GM21576 (cell line): Measurements from ENCODE around the gene APOBR.
"Not testable (repeated sequence)": the region's sequence is repeated elsewhere in the genome, so short reads cannot be mapped to it uniquely, and the experiment has no call there.

ENCODE experiments used
- ATAC-seq: cut with Tn5 transposase; IDR thresholded peaks from one replicate; pipeline ENCODE4 v1.9.1; 2021; ENCODE audit warnings: mild to moderate bottlenecking, moderate library complexity; ENCODE audit not compliant: unreplicated experiment

Gene APOBR, protein sequence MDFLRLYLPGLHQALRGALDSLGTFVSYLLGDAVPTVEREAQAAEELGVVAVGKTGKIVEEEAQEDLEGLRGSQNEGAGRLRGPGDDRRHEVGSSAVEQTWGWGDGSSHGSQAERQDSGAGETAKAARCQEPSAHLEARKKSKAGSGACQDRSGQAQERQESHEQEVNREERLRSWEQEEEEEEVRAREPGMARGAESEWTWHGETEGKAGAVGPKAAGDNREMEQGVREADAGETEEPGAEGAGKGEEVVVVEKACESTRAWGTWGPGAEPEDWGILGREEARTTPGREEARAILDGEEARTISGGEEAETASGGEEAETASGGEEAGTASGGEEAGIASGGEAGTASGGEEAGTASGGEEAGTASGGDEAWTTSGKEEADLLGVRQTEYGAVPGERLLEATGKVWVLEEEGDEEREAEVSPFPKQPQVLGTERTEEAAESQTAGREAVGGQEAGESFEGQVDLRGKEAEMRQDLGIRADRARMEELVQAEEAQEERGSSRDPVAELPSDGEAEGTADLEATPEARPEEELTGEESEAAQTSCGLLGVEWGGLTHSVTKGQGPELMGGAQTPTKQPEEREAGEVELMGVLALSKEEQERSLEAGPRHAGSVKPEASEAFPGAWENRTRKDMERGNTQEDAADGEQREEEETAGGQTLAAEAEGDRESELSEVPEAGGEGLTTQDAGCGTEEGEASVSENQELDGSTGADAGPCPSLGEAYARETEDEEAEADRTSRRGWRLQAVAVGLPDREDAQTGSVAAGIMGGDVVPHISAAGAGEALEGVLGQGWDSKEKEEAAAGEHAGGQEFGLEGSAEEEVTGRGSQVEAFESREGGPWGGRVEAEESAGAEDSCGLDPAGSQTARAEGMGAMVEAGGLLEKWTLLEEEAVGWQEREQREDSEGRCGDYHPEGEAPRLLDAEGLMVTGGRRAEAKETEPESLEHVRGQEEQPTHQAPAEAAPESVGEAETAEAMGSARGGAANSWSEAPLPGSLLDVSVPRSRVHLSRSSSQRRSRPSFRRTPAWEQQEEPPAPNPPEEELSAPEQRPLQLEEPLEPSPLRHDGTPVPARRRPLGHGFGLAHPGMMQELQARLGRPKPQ

DNA sequence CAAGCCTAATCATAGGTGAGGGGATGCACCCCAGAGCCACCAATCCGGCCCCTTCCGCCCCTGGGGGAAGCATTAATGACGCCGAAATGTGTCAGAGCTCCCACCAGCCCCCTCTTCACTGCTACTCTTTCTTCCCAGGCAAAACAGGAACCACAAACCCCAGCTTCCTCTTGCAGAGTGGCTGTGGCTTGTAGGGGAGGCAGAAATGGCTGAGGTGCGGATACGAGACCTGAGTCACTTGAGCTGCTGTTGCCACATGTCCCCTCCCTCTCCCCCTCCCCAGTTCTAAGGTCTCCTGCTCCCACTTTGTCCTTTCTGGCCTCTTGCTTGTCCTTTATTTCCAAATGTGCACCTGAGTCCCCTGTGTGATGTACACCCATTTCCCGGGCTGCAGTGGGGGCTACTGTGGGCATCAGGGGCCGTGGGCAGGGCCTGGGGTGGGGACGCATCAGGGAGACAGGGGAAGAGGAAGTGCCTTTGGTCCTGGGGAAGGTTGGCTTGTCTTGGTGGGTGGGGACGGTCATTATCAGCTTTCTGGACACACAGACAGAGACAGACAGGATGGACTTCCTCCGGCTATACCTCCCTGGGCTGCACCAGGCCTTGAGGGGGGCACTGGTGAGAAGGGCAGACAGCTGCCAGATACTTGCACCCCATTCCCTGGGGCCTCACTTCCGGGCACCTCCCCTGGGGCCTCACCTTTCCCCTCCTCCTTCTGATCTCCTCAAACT is at the start of gene APOBR:
APOBR (plus strand) TSS at position 523 of the 731 bp plus-strand sequence; CDS start at position 562, 39 bp downstream.
- ATAC-seq = peak; percentile 54

DNA sequence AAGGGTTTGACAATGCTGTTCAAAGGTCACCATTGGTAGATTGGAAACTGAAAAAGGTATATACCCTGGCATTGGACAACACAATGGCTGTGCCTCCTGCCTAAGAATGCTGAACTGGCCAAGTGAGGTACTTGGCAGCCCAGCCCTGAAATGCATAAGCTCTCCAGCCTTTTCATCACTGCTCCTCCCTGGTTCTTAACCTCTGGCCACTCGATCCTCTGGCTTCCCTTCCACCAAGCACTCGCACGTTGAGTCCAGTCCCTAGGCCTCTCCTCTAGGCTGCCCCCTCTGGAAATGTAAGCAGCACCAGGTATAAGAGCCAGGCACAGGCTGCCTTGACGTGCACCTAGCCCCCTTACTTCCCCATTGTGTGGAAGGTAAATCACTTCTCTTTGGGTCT is 48.1 kb upstream of the APOBR start:
- ATAC-seq = not testable (repeated sequence)

DNA sequence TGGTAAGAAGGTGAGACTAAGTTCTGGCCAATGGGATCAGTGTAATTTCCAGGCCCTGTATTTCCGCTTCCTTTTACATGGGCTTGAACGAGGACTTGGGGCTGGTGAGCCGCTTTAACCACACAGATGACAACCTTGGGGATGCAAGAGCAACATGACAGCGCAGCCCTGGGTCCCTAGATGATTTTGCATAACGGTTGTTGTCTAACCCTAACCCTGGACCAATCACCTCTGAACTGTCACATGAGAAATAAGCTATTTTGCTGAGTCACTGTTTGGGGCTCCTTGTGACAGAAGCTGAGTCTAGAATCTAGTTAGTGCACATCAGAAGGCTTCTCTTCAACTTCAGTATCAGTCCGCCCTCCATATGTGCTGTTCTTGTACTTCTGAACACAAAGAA is 47.4 kb upstream of the APOBR start:
- not testable (repeated sequence) for ATAC-seq

DNA sequence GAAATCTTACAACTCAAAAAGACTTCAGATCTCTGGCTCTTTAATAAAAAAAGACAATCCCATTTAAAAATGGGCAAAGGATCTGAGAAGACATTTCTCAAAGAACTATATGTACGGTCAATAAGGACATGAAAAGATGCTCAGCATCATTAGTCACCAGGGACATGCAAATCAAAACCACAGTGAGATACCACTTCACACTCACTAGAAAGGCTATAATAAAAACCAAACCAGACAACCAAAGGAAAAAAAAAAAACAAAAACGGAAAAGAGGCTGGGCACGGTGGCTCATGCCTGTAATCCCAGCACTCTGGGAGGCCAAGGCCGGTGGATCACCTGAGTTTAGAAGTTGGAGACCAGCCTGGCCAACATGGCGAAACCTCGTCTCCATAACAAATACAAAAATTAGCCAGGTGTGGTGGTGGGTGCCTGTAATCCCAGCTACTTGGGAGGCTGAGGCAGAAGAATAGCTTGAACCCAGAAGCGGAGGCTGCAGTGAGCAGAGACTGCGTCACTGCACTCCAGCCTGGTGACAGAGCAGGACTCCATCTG is 20.7 kb upstream of the APOBR start:
- ATAC-seq = no peak

DNA sequence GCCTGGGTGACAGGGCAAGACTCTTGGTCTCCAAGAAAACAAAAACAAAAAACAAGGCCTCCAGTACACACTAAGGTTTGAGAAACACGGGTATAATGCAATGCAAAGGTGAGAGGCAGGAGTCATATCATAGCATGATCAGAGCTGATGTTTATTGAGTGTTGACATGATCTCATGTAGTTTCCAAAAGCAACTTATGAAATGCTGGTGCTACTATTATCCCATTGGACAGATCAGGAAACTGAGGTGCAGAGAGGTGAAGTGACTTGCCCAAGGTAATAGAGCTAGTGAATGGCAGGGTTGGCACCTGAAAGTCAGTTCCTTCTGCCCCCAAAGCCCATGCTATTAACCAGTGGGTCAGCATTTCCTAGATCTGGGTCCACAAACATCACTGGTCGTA is 19.2 kb upstream of the APOBR start:
- ATAC-seq = no peak

DNA sequence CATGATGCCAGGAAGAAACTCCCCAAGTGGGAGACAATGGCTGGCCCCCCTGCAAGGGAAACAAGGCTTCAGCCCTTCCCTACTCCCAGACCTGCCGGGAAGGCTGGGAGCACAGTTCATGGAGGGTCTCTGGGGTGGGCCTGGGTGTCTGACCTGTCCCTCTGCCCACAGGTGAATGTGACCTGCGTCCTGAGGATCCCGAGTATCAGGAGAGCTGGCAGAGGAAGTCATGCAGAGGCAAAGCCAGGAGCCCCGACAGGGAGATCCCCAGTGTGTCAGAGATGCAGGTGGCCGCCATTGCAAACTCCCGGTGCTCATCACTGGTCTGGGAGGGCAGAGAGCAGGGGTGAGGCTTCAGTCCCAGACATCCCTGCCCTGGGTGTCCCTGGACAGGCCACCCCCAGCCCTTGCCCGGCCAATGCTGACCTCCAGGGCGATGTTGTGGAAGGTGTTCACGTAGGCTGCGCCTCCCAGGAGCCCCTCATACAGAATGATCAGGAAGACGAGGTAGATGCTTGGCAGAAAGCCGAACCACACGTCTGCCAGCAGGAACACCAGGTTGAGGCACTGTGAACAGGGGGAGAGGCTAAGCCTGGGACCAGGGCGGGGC is 17.0 kb upstream of the APOBR start:
- no peak for ATAC-seq

DNA sequence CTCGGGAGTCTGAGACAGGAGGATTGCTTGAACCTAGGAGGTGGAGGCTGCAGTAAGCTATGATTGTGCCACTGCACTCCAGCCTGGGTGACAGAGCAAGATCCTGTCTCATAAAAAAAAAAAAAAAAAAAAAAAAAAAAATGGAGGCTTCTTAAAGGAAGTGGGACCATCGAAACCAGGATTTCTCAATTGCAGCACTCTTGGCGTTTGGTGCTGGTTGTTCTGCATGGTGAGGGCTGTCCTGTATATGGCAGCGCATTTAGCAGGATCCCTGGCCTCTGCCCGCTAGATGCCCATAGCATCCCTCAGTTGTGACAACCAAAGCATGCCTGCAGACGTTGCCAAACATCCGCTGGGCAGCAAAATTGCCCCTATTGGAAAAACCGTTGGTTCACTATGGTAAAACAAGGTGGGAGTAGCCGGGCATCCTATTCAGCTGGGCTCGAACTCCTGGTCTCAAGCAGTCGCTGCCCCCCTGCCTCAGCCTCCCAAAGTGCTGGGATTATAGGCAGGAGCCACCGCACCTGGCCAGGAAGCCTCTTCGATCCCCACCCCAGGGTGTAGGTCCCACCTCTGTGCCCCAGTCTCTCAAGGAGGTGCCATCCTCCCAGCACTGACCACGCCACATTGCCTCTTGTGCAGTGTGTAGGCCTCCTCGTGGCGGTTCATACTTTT is 15.8 kb upstream of the APOBR start:
- no peak for ATAC-seq

DNA sequence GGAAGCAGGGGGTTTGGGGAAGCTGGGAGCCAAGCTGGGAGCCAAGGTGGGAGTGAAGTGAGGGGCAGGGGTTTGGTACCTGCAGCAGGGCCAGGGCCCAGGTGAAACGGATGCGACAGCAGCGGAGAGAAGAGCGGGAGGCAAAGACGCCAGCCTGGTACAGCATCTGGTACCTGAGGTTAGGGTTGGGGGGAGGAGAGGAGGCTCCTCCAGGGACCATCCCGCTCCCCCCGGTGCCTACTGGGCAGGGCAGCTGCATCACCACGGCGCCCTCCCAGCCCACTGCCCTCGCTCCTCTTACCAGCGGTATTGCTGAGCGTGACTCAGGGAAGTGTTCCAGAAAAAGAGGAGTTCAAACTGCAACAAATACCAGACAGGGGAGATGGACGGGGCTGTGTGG is 12.4 kb upstream of the APOBR start:
- ATAC-seq = no peak

DNA sequence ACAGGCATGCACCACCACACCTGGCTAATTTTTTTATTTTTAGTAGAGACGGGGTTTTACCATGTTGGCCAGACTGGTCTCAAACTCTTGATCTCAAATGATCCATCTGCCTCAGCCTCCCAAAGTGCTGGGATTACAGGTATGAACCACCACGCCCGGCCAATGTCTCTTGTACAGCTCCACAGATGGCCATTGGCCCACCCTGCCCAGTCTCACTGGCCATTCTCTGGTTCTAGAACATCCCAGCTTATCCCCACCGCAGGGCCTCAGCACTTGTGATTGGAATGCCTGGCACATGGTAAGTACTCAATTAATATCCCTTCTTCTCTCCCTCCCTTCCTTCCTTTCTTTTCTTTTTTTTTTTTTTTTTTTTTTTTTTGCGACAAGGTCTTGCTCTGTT is 11.1 kb upstream of the APOBR start:
- not testable (repeated sequence) for ATAC-seq

DNA sequence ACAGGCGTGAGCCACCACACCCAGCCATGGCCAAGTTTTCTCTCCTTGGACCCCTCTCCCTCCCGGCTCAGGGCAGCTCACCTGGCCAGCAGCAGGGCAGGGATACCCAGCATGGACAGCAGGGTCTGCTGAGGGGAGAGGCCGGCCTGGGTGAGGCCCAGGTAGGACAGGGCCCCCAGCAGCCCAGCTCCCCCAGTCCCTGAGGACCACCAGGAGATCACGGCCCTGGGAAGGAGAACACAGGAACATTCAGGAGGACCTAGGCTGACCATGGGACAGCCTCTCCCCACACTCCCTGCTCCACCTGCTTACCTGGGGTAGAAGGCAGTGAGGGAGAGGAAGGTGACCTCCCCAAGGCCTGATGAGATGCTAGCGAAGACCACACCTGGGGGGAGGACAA is 8.2 kb upstream of the APOBR start:
- ATAC-seq = no peak

DNA sequence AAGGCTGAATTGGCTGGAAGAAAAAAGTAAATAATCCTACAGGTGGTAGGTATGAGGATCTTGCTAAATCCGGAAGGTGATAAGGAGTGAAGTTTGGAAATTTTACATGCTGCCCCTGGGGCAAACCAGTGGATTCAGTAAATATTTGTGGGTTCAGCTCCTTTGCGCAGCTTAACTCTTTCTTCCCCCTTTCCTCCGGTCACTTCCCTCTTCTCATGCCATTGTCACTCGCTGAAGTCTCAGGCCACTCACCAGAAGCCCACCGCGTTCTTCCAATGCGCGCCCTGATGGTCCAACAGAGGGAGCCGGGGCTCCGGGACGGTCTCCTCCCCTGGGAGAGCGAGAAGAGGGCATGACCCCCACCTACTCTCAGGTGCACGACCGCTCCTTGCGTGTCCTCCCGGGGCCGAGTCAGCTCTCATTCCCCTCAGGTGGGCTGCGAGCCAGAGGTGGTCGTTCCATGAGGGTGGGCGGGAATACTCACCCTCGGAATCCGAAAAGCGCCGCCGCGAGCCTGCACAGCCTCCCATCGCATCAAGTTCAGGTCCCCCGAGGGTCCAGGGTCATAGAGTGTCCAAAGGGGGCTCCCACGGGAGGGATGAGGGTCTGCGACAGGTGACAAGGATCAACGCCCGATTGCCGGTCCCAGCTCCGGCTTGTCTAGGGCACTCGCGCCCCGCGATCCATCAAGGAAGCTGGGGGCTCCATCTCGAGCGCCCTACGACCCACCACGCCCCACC is 3.0 kb upstream of the APOBR start:
- no peak for ATAC-seq

DNA sequence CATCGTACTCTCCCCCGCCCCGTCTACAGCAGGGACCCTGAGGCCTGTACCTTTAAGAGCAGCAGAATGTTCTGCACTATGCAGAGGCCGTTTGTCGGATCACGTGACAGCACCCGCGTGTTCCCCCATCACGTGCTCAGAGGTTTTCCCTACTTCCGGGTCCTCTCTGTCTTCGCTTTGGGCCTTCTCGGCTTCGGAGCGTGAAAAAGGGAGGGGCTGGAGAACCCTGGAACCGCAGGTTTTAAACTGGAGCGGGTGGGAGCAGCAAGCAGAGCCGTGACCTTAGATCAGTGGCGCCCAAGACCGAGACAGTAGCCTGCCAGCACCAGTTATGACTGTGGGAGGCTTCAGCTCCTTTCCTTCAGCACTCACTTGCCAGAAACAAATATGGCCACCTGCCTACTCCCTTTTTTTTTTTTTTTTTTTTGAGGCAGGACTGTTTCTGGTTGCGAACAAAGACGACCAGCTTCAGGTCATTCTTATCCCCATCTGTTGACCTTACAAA is 2.4 kb upstream of the APOBR start, which contains the start of gene CLN3:
CLN3 (minus strand) TSS at position 105 of the 505 bp plus-strand sequence. CDS start 315 bp downstream, outside the sequence.
- peak; percentile 61 for ATAC-seq

DNA sequence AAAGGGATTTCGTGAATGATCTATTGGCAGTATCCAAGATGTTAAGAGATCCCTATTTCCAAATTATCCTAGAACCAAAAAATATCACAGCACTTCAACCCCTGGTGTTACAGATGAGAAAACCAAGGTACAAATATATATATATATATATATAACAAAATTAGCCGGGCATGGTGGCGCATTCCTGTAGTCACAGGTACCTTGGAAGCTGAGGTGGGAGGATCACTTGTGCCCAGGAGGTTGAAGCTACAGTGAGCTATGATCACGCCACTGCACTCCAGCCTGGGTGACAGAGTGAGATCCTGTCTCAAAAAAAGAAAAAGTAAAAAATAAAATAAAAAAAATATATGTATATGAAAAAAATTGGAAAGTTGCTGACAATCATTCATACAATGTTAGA is 1.9 kb upstream of the APOBR start:
- ATAC-seq = no peak

DNA sequence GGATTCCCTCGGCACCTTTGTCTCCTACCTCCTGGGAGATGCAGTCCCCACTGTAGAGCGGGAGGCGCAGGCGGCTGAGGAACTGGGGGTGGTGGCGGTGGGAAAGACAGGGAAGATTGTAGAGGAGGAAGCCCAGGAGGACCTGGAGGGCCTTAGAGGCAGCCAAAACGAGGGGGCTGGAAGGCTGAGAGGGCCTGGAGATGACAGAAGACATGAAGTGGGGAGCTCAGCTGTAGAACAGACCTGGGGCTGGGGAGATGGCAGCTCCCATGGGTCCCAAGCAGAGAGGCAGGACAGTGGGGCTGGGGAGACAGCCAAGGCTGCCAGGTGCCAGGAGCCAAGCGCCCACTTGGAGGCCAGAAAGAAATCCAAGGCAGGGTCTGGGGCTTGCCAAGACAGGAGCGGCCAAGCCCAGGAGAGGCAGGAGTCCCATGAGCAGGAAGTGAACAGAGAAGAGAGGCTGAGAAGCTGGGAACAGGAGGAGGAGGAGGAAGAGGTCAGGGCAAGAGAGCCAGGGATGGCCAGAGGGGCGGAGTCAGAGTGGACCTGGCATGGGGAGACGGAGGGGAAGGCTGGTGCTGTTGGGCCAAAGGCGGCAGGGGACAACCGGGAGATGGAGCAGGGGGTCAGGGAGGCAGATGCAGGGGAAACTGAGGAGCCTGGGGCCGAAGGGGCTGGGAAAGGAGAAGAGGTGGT is 803 bp downstream of the APOBR start:
- no peak for ATAC-seq

DNA sequence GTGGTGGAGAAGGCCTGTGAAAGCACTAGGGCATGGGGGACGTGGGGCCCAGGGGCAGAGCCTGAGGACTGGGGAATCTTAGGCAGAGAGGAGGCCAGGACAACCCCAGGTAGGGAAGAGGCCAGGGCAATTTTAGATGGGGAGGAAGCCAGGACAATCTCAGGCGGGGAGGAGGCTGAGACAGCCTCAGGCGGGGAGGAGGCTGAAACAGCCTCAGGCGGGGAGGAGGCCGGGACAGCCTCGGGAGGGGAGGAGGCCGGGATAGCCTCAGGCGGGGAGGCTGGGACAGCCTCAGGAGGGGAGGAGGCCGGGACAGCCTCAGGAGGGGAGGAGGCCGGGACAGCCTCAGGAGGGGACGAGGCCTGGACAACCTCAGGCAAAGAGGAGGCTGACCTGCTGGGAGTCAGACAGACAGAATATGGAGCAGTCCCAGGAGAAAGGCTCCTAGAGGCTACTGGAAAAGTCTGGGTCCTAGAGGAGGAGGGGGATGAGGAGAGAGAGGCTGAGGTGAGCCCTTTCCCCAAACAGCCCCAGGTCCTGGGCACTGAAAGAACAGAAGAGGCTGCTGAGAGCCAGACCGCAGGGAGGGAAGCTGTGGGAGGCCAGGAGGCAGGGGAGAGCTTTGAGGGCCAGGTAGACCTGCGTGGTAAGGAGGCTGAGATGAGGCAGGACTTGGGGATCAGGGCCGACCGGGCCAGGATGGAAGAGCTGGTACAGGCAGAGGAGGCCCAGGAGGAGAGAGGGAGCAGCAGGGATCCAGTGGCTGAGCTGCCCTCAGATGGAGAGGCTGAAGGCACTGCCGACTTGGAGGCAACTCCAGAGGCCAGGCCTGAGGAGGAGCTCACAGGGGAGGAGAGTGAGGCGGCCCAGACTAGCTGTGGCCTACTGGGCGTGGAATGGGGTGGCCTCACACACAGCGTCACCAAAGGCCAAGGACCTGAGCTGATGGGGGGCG is 1.6 kb downstream of the APOBR start:
- no peak for ATAC-seq

DNA sequence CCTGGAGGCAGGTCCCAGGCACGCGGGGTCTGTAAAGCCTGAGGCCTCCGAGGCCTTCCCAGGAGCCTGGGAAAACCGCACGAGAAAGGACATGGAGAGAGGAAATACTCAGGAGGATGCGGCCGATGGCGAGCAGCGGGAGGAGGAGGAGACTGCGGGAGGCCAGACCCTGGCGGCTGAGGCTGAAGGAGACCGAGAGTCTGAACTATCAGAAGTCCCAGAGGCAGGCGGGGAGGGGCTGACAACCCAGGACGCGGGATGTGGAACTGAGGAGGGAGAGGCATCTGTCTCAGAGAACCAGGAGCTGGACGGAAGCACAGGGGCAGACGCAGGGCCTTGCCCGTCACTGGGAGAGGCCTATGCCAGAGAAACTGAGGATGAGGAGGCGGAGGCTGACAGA is 2.4 kb downstream of the APOBR start:
- no peak for ATAC-seq

DNA sequence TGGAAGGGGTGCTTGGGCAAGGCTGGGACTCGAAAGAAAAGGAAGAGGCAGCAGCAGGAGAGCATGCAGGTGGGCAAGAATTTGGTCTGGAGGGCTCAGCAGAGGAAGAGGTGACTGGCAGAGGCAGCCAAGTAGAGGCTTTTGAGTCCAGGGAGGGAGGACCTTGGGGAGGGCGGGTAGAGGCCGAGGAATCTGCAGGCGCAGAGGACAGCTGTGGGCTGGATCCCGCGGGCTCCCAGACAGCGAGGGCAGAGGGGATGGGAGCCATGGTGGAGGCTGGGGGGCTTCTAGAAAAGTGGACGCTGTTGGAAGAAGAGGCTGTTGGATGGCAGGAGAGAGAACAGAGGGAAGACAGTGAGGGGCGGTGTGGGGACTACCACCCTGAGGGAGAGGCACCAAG is 2.9 kb downstream of the APOBR start:
- ATAC-seq = no peak
